Measurements from ENCODE around the gene VTCN1. TPM values are rescaled to one million over a fixed set of nuclear protein-coding genes. Genes with fewer than 3 reads are reported as not detected.
"Not testable (repeated sequence)": the region's sequence is repeated elsewhere in the genome, so short reads cannot be mapped to it uniquely, and the experiment has no call there.

Gene VTCN1
- total RNA-seq, 1 donor from 2014 or later, result 0.96 TPM

DNA sequence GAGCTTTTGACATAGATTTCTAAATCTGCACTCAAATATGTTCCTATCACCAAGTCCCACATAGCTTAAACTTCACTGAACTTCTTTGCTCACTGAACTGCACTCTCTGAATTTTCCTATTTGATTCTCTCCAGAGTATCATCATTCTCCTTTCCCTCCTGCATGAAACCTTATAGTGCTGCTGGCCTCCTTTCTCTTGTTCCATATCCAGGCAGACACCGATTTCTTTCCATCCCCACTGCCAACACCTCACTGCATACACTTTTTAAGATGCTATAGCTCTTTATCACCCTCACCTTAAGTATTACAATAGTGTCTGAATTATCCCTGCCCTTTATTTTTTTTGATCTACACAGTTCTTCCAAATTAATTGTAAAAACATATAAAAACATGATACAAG lies 86.1 kb downstream of the VTCN1 start:
- no peak for DNase-seq (ENCODE audit: low spot score)

DNA sequence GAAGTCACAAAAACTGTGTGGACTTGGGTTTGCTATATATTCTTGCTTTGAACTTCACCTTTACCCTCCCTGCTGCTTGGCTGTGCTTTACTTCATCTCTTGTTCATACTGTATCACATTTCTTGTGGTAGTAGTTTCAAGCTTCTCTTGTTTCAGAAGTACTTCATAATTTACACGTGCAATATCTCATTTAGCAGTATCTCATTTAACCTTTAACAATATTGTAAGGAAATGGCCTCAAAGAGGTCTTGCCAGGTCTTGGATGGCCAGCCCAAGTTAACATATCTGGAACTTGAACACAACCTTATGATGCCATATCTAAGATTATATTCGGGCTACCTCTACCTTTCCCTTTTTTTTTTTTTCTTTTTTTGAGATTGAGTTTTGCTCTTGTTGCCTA lies 87.5 kb downstream of the VTCN1 start:
- DNase-seq (ENCODE audit: low spot score), result no peak

DNA sequence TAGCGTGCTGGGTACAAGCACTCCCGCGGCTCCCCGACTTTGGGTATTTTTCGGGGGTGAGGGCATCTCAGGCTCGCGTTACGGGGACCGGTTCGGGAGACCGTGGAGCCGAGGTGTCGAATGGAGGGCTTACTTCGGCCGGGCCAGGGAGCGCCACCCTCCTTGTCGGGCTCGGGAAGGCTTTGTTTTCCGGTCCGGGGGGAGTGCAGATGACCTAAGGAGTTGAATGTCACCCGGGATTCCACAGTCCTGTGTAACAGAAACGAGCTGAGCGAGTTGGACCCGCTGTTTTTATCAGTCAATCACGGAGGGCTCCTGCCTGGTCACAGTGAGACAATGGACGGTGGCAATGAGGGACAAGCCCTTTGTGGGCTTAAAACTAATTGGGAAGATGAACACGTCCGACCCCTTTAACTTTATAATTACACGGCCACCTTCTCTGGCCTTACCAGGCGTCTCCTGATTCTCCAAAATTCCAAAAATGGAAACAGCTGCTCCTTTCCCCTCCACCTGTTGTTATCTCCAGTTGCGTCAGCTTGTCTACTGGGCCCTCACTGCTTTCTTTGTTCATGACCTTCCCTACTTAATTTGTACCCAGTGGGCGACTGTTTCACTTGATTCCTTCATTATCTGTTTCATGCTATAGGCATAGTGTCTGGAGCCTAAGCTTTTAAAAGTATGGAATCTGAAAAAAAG lies 88.2 kb downstream of the VTCN1 start:
- DNase-seq (ENCODE audit: low spot score), result no peak

DNA sequence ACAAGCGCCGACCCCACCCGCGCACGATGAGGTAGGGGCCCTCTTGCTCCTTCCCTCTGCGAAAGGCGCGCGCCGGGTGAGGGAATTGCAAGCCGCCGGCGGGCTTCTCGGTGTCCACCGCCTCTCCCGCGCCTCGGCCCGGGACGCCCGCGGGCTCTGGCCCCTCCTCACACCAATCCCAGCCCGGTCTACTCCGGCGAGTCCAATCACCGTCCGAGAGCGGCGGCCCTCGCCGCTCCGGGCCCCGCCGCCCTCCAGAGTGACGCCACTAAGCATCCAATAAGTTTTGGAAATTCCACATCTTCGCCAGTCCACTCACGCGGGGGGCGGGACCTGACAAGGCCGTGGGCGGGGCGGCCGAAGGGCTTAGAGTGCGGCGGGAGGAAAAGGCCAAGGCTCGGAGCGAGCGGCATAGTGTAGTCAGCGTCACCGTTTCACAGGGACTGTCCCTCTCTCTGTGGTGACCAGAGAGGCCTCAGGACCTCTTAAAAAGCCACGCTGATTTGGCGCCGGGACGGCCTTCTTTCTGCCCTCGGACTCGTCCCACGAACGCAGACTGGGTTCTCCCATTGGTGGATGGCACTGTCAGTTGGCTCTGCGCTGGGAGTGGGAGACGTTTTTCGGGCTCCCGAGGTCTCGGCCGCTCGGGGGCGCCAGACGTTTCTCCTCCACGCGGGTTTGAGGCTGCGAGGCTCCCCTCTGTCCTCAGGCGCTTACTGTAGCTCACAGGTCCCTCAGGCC lies 89.0 kb downstream of the VTCN1 start, which contains the start of gene TRIM45:
Gene TRIM45, minus strand, starts transcription at position 161 of the 741 bp plus-strand sequence. CDS start 548 bp downstream, outside the sequence.
- peak; percentile 99 for DNase-seq (ENCODE audit: low spot score)

DNA sequence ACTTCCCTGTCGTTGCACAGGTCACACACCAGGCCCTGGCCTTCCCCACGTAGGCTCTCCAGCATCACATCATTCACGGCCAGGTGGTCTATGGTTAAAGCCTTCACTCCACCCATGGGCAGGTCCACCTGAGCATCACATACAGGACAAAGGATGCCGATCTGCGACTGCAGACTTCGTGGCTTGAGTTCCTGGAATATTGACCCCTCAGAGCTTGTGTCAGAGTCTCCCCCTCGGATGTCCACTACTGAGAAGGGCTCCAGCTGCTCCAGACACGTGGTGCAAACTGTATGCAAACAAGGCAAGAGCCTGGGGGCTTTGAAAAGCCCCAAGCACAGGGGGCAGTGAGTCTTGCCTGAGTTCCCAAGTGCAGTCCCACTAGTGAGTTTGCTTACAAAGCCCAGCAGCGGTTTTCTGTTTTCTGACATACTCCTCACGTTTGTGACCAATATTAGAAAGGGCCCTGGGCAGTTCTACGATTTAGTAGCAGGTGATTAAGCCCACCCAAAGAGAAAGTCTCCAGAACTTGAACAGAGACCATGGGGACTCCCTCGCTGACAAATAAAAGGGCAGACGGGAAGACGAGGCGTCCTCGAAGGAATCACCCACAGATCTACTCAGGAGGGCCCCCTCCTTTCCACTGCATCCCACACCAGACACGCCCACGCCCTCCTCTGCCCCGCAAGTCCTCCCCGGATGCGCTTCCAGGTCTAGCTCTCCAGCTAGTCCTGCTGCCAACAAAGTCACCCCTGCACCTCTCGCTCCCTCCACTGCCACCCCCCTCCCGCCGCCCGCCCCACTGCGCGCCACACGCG lies 89.7 kb downstream of the VTCN1 start:
- DNase-seq (ENCODE audit: low spot score), result no peak

DNA sequence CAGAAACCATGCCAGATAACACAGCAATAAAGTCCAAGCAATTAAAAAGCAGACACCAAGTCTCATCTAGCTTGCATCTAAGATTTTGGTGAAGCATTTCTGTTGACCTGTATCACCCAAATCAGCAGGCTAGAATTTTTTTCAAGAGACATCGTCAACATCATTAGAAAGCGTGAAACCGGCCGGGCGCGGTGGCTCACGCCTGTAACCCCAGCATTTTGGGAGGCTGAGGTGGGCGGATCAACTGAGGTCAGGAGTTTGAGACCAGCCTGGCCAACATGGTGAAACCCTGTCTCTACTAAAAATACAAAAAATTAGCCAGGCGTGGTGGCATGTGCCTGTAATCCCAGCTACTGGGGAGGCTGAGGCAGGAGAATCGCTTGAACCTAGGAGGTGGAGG lies 91.6 kb downstream of the VTCN1 start:
- not testable (repeated sequence) for DNase-seq (ENCODE audit: low spot score)

DNA sequence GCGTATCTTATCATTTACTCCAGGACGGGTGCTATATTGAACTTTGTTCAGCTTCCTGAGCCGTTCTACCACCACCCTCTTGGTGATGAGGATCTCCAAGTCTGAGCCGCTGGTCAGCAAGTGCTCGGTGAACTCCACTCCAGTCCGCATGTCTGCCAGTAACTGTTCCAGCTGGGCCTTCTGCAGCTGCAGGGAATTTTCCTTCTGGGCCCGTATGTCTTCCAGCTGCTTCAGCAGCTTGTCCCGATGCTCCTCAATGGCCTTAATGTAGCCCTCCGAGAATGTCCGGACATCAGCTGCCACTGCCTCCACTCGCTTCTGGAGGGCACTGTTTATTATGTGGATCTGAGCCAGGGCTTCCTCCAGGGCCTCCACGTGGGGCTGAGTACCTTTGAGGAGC lies 92.6 kb downstream of the VTCN1 start:
- no peak for DNase-seq (ENCODE audit: low spot score)

DNA sequence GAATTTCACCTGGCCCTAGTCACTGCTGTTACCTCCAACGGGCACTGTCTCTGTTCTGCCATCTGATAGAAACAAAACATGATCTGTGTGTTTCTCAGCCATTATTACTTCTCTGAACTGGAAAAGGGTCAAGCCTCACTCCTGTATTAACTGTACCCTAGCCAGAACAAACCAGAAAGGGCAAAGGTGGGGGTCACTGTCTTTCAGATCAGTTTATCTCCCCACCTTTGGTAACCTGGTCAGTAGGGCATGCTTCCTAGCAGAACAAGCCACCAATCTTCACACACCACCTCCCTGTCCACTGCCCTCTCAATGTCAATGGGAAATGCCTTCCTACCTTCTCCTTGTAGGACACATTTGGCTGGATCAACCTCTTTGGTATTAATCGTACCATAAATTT lies 93.0 kb downstream of the VTCN1 start:
- no peak for DNase-seq (ENCODE audit: low spot score)

DNA sequence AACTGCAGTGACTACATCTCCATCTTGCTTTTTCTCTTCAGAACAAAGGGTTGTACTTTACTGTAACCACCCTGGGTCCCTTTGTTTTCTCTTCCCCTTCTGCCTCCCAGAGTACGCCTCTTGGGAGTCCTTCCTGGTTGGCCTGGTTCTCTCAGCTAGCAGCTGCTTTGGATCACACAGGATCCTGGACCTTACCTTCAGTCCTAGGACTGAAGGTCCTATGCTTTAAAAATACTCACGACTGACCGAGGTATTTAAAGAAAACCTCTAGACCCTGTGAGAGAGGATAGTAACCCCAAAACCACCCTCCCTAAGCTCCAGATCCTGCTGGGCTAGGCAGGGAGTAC lies 94.0 kb downstream of the VTCN1 start:
- DNase-seq (ENCODE audit: low spot score), result no peak

DNA sequence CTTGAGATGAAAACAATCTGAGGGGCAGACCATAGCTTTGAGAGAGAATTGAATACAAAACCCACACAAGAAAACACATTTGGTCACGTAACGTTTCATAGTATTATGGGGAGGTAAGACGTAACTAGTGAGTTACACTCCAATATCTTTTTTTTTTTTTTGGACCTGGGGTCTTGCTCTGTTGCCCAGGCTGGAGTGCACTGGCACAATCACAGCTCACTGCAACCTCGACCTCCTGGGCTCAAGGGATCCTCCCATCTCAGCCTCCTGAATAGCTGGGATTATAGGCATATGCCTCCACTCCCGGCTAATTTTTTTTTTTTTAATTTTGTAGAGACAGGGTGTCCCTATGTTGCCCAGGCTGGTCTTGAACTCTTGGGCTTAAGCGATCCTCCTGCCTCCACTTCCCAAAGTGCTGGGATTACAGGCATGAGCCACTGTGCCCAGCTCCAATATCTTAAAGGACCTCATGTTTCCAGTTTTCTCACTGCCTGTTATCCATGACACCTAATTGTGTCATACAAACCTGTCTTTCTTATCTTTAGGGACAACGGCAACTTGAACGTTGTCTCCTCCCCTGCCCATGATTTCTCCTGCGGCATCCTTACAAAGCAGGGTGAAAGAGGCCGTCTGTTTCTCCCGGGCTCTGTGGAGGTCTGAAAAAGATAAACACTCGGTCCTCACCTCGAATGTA lies 94.5 kb downstream of the VTCN1 start:
- DNase-seq (ENCODE audit: low spot score), result no peak

DNA sequence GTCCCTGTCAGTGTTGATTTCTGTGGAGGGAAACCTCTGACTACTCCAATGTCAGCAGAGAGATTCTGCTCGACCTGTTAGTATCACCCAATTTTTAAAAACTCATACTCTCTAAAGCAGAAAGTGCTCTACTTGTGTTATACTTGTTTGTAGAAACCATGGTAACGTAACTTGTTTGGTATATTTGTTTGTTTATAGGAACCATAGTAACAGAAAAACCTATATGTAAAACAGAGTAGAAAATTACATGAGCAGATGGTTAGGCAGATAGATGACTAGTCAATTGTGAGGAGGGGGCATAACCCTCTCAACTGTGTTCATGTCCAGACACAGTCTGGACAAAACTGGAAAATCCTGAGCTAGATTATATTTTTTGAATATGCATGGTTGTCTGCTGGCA lies 95.8 kb downstream of the VTCN1 start:
- DNase-seq (ENCODE audit: low spot score), result no peak

DNA sequence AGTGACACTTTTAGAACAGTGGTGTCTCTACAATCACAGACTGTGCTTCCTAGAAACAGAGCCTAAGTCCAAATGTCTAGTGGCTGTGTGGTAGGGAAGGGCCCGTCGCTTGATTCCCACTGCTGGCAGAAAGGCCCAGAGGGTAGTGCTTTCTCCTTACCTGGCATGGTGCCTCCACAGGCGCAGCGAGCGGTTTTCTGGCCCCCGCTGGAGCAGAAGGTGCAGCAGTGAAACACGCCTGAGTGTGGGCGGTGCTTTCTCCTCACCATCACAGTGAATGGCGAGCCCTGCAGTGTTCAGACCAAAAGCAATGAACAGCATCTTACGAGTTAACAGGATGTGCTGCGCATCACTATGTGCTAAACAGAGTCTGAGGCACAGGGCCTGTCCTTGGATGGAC lies 97.5 kb downstream of the VTCN1 start:
- no peak for DNase-seq (ENCODE audit: low spot score)

DNA sequence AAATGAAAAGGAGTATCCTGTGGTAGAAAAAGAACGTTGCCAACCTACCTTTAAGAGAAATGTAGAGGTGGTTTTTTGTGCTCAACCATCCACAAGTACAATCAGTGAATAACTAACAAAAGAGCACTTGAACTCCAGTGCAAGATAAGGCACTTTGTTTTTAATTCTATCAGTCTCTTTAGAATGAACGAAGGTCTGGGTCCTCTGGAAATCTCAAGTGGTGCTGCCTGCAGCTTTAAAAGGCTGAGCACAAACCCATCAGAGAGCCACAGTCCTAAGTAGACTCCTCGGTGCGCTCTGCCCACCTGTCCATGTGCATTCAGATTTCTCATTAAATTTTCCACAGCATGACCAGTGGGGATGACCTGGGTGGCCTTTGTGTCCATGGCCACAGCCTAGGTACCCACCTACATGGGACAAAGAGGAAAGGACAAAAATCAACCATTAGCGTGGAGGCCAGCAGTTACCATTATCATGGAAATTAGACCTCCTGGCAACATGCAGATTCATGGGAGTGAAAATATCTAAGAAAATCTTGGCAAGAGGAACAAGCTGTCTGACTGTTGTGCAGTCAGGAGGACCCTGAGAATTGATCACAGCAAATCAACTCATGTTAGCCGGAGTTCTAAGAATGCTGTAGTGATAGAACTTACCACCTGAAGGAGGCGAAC lies 98.5 kb downstream of the VTCN1 start:
- no peak for DNase-seq (ENCODE audit: low spot score)

DNA sequence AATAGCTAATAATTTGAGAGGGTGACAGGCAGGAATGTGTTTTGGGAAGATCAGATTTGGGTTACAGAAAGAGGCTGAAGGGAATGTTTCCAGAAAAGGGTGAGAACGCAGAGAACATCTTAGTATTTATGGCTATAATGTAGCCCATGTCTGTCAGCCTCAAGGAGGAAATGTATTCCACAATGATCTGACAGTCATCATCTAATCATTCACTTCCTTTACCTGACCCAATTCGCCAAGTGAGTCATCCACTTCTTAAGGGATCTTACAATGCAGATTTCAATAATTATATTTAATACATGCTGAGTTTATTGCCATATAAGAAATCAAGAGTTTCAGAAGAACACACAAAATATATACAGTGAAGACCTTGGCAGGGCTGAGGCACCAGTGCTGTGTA lies 100.0 kb downstream of the VTCN1 start:
- DNase-seq (ENCODE audit: low spot score), result no peak

DNA sequence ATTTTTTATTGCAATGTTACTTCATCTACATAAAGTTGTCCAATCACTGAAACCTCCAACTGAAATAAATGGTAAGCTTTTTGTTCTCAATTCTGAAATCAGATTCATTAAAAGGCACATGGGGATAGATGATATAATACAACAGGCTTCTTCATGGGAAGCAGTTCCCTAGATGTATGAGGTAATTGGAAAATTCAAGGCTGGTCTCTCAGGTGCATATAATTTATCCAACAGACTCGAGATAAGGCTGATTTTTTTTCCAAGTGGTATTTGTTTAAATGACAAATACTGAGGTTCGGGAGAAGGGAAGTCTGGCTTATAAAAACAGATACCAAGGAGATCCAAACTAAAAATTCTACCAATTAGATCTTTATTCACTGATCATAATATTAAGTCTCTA lies 103.4 kb downstream of the VTCN1 start:
- DNase-seq (ENCODE audit: low spot score), result no peak

DNA sequence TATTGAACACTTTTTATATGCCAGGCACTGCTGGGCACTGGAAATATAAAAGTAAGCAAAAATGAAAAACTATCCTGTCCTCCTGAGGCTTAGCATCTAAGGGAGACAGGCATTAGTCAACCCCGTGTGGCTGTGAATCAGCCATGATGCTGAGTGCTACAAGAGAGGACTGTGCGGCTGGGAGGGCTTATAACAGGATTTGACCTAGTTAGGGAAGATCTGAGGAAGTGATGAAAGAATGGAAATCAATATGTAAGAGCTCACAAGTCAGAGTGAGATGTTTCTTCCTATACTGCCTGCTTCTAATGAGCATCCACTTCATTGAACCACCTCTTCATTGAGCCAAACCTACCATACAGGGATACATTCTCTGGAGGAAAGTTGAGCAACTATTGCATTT lies 104.2 kb downstream of the VTCN1 start:
- no peak for DNase-seq (ENCODE audit: low spot score)

DNA sequence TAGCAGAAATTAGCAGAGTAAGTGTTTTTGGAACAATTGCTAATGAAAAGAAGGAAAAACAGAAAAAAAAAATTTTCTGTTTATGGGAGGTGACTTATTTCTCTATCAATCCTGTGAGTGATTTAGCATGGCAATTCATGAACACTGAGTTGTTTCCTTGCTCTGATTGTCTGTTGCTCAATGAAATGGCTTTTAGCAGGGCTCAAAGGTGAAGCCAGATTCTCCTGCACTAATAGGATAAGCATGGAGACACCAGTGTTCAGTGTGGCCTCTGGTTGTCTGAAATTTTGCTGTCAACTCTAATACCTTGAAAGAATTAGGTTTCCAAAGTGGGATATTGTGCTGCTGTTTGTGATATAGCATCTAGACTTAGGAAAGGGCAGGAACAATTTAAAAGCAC lies 105.0 kb downstream of the VTCN1 start:
- DNase-seq (ENCODE audit: low spot score), result no peak

DNA sequence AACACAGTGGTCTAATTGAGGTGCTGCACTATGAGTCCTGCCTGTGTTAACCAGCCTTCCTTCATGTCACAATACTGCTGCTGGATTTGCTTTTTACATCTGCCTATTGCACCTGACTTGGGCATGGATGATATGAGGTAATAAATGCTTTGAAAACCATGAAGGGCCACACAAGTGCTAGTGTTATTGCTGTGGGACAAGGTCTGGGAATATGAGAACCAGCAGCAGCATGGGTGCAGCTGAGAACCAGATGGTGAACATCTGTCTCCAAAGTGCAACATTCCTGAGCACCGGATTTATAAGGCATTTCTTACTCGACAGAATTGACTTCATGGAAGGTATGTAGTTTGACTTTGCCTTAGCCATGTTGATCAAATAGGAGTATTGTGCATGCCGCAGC lies 105.7 kb downstream of the VTCN1 start:
- no peak for DNase-seq (ENCODE audit: low spot score)

DNA sequence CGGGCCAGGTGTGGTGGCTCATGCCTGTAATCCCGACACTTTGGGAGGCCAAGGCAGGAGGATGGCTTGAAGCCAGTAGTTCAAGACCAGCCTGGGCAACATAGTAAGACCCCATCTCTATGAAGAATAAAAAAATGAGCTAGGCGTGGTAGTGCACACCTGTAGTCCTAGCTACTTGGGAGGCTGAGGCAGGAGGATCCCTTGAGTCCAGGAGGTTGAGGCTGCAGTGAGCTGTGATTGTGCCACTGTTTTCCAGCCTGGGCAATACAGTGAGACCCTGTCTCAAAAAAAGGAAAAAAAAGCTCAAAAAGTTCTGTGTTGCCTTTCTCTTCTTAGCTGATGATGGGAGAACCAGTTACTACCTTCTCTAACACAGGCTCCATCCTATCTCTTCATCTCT lies 108.9 kb downstream of the VTCN1 start:
- DNase-seq (ENCODE audit: low spot score), result not testable (repeated sequence)

DNA sequence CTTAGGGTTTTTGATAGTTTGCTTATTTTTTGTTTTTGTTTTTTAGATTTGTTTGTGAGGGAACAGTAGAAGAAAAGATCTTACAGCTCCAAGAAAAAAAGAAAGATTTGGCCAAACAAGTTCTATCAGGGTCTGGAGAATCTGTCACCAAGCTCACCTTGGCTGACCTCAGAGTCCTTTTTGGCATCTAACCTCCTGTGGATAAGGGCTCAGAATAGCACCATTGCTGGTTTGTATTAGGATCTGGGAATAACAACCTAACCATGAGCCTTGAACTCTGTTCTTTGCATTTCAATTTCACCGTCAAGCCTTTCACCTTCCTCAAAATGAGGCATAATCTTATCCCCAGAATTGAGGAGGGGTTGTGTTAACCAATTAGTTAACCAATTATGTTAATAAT lies 109.4 kb downstream of the VTCN1 start:
- no peak for DNase-seq (ENCODE audit: low spot score)

DNA sequence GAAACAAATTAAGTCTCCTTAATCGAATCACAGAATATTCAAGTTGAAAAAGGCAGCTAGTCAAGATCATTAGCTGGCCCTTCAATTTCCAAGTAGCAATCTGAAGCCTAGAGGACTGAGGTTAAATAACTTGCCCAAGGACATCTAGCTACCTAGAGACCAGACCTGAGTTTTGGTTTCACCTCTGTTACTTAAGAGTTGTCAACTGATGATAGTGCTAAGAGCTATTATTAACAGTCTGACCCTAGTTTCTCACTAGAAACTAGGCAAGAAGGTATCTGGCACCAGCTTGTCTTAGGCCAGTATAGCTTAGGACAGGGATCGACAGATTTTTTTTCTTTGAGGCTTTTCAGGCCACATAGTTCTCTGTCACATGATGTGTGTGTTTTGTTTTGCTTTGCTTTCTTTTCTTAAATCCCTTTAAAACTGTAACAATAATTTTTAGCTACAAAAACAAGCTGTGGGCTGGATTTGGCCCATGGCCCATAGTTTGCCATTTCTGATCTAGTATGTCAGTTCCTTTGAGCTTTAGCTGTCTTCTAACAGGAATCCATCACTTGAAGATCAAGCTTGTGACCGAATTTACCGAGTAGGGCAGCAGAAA lies 112.3 kb downstream of the VTCN1 start:
- DNase-seq (ENCODE audit: low spot score), result no peak
